ENCODE results near the gene ACADVL.
A peak's percentile ranks its signal among the peaks of the same experiment; 100 is the strongest.
"Not testable (repeated sequence)": the region's sequence is repeated elsewhere in the genome, so short reads cannot be mapped to it uniquely, and the experiment has no call there.

ACADVL gene

DNA sequence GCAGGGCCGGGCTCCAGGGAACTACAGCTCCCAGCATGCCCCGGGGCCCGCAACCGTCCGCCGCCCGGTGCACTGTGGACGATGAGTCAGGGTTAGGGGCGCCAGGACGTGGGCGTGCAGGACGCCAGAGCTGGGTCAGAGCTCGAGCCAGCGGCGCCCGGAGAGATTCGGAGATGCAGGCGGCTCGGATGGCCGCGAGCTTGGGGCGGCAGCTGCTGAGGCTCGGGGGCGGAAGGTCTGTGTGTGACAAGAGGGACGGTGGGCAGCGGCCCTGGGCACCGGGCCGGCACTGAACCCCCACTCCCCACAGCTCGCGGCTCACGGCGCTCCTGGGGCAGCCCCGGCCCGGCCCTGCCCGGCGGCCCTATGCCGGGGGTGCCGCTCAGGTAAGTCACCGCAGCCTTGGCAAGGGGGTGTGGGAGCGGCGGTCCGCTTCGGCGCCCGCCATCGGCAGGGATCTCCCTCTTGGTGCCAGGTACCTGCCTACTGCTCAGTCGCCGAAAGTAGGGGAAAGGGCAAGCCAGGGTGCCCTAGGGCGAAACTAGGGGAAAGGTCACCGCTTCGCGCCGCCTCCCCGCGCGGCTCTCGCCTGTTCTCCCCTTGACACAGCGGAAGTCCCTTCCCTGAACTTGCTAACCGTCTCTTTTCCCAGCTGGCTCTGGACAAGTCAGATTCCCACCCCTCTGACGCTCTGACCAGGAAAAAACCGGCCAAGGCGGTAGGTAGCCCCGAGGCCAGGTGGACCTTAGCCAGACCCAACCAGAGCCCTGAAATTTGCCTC is at the start of gene ACADVL, which contains the start of gene DLG4:
ACADVL (plus strand) TSS at position 127 of the 781 bp plus-strand sequence; CDS start at position 174, 47 bp downstream.
DLG4 (minus strand) TSS at position 25 of the 781 bp plus-strand sequence.
- H3K4me2 ChIP-seq (ENCODE audit: low read depth, low read length, poor library complexity, severe bottlenecking), result peak within 1 kb of the TSS; percentile 56
- H3K9ac ChIP-seq (ENCODE audit: low read length), result peak within 1 kb of the TSS; percentile 73
- no peaks in the 10 kb centered on the region for H3K79me2 ChIP-seq (ENCODE audit: insufficient read depth, low read length)
- H3K9me2 ChIP-seq (replicated peaks; ENCODE audit: insufficient read depth, low read length), result no peaks in the 10 kb centered on the region
- no peaks in the 10 kb centered on the region for H3K9me3 ChIP-seq (ENCODE audit: insufficient read depth, low read length)
- no peaks in the 10 kb centered on the region for H3K27me3 ChIP-seq (ENCODE audit: low read length)
- H3F3A ChIP-seq (ENCODE audit: insufficient read depth), result peaks cover 11% of the 10 kb centered on the region; the same call in 1 of the 2 replicates
- H2AFZ ChIP-seq (ENCODE audit: low read depth, low read length, severe bottlenecking), result peak within 1 kb of the TSS; percentile 77
- no peaks in the 10 kb centered on the region for H3K36me3 ChIP-seq (ENCODE audit: low read length)
- no peaks in the 10 kb centered on the region for H4K20me1 ChIP-seq (ENCODE audit: low read depth, low read length)
- H3K27ac ChIP-seq (ENCODE audit: low read depth, low read length), result peak within 1 kb of the TSS; percentile 51
- peak within 1 kb of the TSS; percentile 66 for H3K4me3 ChIP-seq (ENCODE audit: insufficient read depth, low read length, poor library complexity, severe bottlenecking)
- no peak for TF ChIP-seq EZH2phosphoT487 (conservative IDR thresholded peaks at IDR 0.05; ENCODE audit: low read length)
- TF ChIP-seq, protein P1, sequence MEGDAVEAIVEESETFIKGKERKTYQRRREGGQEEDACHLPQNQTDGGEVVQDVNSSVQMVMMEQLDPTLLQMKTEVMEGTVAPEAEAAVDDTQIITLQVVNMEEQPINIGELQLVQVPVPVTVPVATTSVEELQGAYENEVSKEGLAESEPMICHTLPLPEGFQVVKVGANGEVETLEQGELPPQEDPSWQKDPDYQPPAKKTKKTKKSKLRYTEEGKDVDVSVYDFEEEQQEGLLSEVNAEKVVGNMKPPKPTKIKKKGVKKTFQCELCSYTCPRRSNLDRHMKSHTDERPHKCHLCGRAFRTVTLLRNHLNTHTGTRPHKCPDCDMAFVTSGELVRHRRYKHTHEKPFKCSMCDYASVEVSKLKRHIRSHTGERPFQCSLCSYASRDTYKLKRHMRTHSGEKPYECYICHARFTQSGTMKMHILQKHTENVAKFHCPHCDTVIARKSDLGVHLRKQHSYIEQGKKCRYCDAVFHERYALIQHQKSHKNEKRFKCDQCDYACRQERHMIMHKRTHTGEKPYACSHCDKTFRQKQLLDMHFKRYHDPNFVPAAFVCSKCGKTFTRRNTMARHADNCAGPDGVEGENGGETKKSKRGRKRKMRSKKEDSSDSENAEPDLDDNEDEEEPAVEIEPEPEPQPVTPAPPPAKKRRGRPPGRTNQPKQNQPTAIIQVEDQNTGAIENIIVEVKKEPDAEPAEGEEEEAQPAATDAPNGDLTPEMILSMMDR (IDR thresholded peaks at IDR 0.05; ENCODE audit: insufficient read depth, low read length, poor library complexity, severe bottlenecking), result no peak

DNA sequence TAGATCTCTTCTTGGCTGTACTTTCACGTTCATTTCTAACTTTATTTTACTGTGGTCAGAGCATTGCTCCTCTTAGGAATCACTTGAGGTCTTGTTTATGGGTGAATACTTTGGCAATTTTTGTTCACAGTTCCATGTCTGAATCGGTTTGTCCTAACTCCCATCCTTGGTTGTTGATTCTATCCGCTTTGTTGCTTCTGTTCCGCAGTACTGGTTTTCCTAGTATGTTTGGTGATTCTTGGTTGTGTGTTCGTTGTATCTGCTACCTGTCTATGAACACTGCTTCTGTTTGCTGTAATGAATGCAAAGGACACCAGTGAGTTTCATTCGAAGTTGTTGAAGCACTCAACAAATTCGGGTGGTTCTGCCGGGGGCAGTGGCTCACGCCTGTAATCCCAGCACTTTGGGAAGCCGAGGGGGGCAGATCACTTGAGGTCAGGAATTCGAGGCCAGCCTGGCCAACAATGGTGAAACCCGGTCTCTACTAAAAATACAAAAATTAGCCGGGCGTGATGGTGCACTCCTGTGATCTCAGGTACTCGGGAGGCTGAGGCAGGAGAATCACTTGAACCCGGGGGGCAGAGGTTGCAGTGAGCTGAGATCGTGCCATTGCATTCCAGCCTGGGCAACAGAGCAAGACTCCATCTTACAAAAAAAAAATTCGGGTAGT is 47.1 kb upstream of the ACADVL start:
- H3K27ac ChIP-seq (ENCODE audit: low read depth, low read length); H3K9ac ChIP-seq (ENCODE audit: low read length); H3K4me2 ChIP-seq (ENCODE audit: low read depth, low read length, poor library complexity, severe bottlenecking); H3F3A ChIP-seq (ENCODE audit: insufficient read depth); H3K9me3 ChIP-seq (ENCODE audit: insufficient read depth, low read length); H3K27me3 ChIP-seq (ENCODE audit: low read length); H3K36me3 ChIP-seq (ENCODE audit: low read length); H3K9me2 ChIP-seq (replicated peaks; ENCODE audit: insufficient read depth, low read length); H4K20me1 ChIP-seq (ENCODE audit: low read depth, low read length); H3K4me3 ChIP-seq (ENCODE audit: insufficient read depth, low read length, poor library complexity, severe bottlenecking); H3K79me2 ChIP-seq (ENCODE audit: insufficient read depth, low read length); H2AFZ ChIP-seq (ENCODE audit: low read depth, low read length, severe bottlenecking): not testable (repeated sequence)

DNA sequence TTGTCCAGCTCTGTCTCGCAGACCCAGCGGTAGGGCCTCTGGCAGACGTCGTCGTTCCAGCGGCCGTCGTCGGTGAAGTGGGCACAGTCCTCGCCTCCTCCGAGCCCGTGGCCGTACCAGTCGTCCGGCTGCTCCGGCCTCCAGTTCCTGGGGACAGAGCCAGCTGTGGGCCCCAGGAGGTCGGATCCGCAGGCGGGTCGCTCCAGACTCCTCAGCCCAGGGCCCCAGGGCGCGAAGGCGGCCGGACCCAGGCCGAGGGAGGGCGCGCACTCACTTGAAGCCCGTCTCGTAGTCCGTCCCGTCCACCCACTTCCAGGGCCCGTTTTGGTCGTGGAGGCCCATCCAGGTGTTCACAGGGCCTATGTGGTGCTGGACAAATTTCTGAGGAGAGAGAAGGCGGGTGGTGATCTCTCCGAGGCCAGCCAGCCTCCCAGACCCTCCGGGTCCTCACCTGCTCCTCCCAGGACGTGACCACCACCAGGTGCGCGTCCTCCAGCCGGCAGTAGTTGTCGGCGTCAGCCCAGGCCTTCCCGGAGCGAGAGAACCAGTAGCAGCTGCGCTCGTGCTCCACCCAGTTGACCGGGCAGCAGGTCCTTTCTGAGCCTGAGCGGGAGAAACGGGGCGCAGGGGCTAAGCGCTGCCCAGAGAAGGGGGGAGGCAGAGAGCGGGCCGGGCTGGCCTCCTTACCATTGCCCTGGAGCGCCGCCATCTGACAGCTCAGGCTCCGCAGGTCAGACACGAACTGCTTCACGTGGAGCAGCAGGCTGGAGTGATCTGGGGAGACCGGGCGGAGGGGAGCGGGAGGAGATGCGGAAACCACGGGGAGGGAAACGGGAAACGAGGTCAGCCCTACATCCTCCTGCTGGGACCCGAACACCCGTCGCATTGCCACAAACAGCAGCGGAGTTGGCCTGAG is 45.8 kb upstream of the ACADVL start:
- no peaks in the 10 kb centered on the region for H3K27me3 ChIP-seq (ENCODE audit: low read length)
- TF ChIP-seq, protein P1 (IDR thresholded peaks at IDR 0.05; ENCODE audit: insufficient read depth, low read length, poor library complexity, severe bottlenecking), result no peak
- TF ChIP-seq EZH2phosphoT487 (conservative IDR thresholded peaks at IDR 0.05; ENCODE audit: low read length), result no peak
- H2AFZ ChIP-seq (ENCODE audit: low read depth, low read length, severe bottlenecking), result no peak overlapping the region
- no peaks in the 10 kb centered on the region for H3K9me2 ChIP-seq (replicated peaks; ENCODE audit: insufficient read depth, low read length)
- no peak overlapping the region for H3K27ac ChIP-seq (ENCODE audit: low read depth, low read length)
- no peaks in the 10 kb centered on the region for H3K36me3 ChIP-seq (ENCODE audit: low read length)
- H3K4me2 ChIP-seq (ENCODE audit: low read depth, low read length, poor library complexity, severe bottlenecking), result no peak overlapping the region
- H3K4me3 ChIP-seq (ENCODE audit: insufficient read depth, low read length, poor library complexity, severe bottlenecking), result no peak overlapping the region
- no peaks in the 10 kb centered on the region for H3F3A ChIP-seq (ENCODE audit: insufficient read depth)
- H3K9me3 ChIP-seq (ENCODE audit: insufficient read depth, low read length), result peaks cover 5% of the 10 kb centered on the region; the same call in 1 of the 2 replicates
- H3K9ac ChIP-seq (ENCODE audit: low read length), result no peak overlapping the region
- H3K79me2 ChIP-seq (ENCODE audit: insufficient read depth, low read length), result no peaks in the 10 kb centered on the region
- no peaks in the 10 kb centered on the region for H4K20me1 ChIP-seq (ENCODE audit: low read depth, low read length)
